K562 (cell line): ENCODE results near the gene GPR152. TPM values are rescaled to one million over a fixed set of nuclear protein-coding genes. Genes with fewer than 3 reads are reported as not detected.

Experiments
- ATAC-seq: fragments of 200-7000 bp; cut with Tn5 transposase; 3 replicates; pipeline ENCODE4 v1.9.1; 2020; ENCODE audit warnings: moderate library complexity
- BruUV-seq: library from RNA; stranded (reverse); fragments of 400-500 nt; replicated peaks from 2 replicates; lab custom pipeline; 2021; lab: Mats Ljungman, UMichigan
- CTCF ChIA-PET: fragments of 300-600 bp; formaldehyde crosslinking; extraction: SDS; loops from one replicate; lab custom pipeline; 2021; ENCODE audit warnings: low intra/inter-chr PET ratio; lab: Yijun Ruan, JAX
- POLR2A ChIA-PET: fragments of 300-600, 350-650 bp; sonication (Branson Sonifier 250); formaldehyde crosslinking; extraction: SDS; loops from one replicate; lab custom pipeline; 2021; ENCODE audit warnings: antibody characterized with exemption, inconsistent platforms; lab: Yijun Ruan, JAX
- DNase-seq, 4 experiments: peaks; one replicate each; pipeline versions ENCODE4 v3.0.0 to v3.0.0-alpha.2; 2011 to 2018; ENCODE audit warnings: low spot score in 3 of 4, mixed read lengths in 3 of 4; ENCODE audit errors: extremely low read depth in 1 of 4
- FAIRE-seq: peaks from 2 replicates; lab custom pipeline; 2011; peaks lifted over from hg19 to GRCh38; lab: Jason Lieb, UNC
- H2AFZ ChIP-seq: 2 replicates; pipeline ENCODE4 v1.6.0; 2011; ENCODE audit warnings: low read depth, low read length, control low read depth, inconsistent platforms
- H3K27ac ChIP-seq: fragments of 200-600 bp; 3 replicates; pipeline ENCODE4 v1.8.0; 2011; ENCODE audit warnings: low read depth, mild to moderate bottlenecking, control low read depth, inconsistent platforms, low read length, moderate library complexity, mixed read lengths; ENCODE audit errors: extremely low read depth
- H3K27me3 ChIP-seq, 2 experiments: fragments of 300-600 bp in 1 of 2; 2 replicates in 1 of 2; 3 replicates in 1 of 2; pipeline versions ENCODE4 v1.6.0 to v1.8.0; 2011; ENCODE audit warnings: inconsistent platforms in 2 of 2, low read length in 2 of 2, mild to moderate bottlenecking in 1 of 2, mixed read lengths in 1 of 2, moderate library complexity in 1 of 2; ENCODE audit not compliant: control insufficient read depth in 2 of 2, insufficient read depth in 2 of 2
- H3K36me3 ChIP-seq: fragments of 300-600 bp; 3 replicates; pipeline ENCODE4 v1.8.0; 2011; ENCODE audit warnings: mild to moderate bottlenecking, low read length, inconsistent platforms; ENCODE audit not compliant: control insufficient read depth, insufficient read depth
- H3K4me1 ChIP-seq, 2 experiments: fragments of 200-600 bp in 1 of 2; replicated peaks in 1 of 2; 2 replicates in 1 of 2; 3 replicates in 1 of 2; pipeline versions ENCODE4 v1.5.1 to v1.8.0; 2011; ENCODE audit warnings: inconsistent platforms in 2 of 2, low read length in 2 of 2, mild to moderate bottlenecking in 1 of 2, mixed read lengths in 1 of 2, moderate library complexity in 1 of 2; ENCODE audit not compliant: control insufficient read depth in 2 of 2, insufficient read depth in 2 of 2
- H3K4me2 ChIP-seq: 2 replicates; pipeline ENCODE4 v1.6.1; 2011; ENCODE audit warnings: low read length, control low read depth, inconsistent platforms, mixed read lengths; ENCODE audit not compliant: insufficient read depth
- H3K4me3 ChIP-seq: fragments of 200-600 bp; sonication (generic), shearing (Covaris generic); 2 replicates; pipeline ENCODE4 v1.5.1; 2016; ENCODE audit warnings: control low read depth, inconsistent platforms
- H3K79me2 ChIP-seq: fragments of 200-600 bp; 3 replicates; pipeline ENCODE4 v1.8.0; 2011; ENCODE audit warnings: low read length, inconsistent platforms; ENCODE audit not compliant: control insufficient read depth, insufficient read depth
- H3K9ac ChIP-seq, 2 experiments: 2 replicates each; pipeline versions ENCODE4 v1.6.0 to v1.6.1; 2011; ENCODE audit warnings: low read depth in 2 of 2, low read length in 2 of 2, control low read depth in 1 of 2, inconsistent platforms in 1 of 2, mild to moderate bottlenecking in 1 of 2, mixed read lengths in 1 of 2; ENCODE audit not compliant: insufficient read depth in 1 of 2
- H3K9me1 ChIP-seq: one replicate; pipeline ENCODE4 v1.6.0; 2011; ENCODE audit warnings: inconsistent platforms, mild to moderate bottlenecking, low read length, moderate library complexity; ENCODE audit not compliant: control insufficient read depth, insufficient read depth
- H3K9me3 ChIP-seq: replicated peaks from 2 replicates; pipeline ENCODE4 v1.5.1; 2011; ENCODE audit warnings: low read depth, low read length, inconsistent platforms; ENCODE audit not compliant: control insufficient read depth, insufficient read depth
- H4K20me1 ChIP-seq: replicated peaks from 2 replicates; pipeline ENCODE4 v1.6.1; 2011; ENCODE audit warnings: low read length, inconsistent platforms, mixed read lengths; ENCODE audit not compliant: control insufficient read depth, insufficient read depth
- NFE2 ChIP-seq: IDR thresholded peaks from 2 replicates; pipeline ENCODE4 v1.6.1; 2014; ENCODE audit warnings: antibody characterized with exemption, low read depth
- POLR2G ChIP-seq: fragments of 200-400 bp; formaldehyde crosslinking; IDR thresholded peaks from 2 replicates; pipeline ENCODE4 v1.6.1; 2017; ENCODE audit warnings: low read depth, mild to moderate bottlenecking, antibody characterized with exemption, low read length, moderate library complexity
- TEAD1 ChIP-seq, 2 experiments: fragments of 450-650 bp in 1 of 2; sonication (generic) in 1 of 2; formaldehyde crosslinking; IDR thresholded peaks; 2 replicates each; pipeline versions ENCODE4 v1.4.0 to v1.8.0; 2020 to 2022; ENCODE audit warnings: mild to moderate bottlenecking in 2 of 2, missing genetic modification reagents in 1 of 2
- TRIM25 ChIP-seq: fragments of 450-650 bp; IDR thresholded peaks from 2 replicates; pipeline ENCODE4 v1.7.0; 2016; ENCODE audit warnings: borderline replicate concordance
- WGBS: fragments of 100-300 bp; shearing (Covaris generic); methylation state at CpG from one replicate; pipeline ENCODE4 v1.1.6; 2016; ENCODE audit warnings: low coverage, mixed read lengths; ENCODE audit not compliant: insufficient coverage; ENCODE audit errors: missing lambda C conversion rate; 5-methylcytosine and 5-hydroxymethylcytosine counted together
- in situ Hi-C: fragments of 300-500 bp; cut with MboI; formaldehyde crosslinking; loops from 4 replicates; pipeline ENCODE4 v1.15.0; 2018; ENCODE audit warnings: inconsistent platforms, mixed read lengths
- intact Hi-C: fragments of 100-400 bp; cut with micrococcal nuclease; formaldehyde crosslinking; loops from 2 replicates; pipeline ENCODE4 v1.14.2; 2022
- polyA plus RNA-seq, 8 experiments: library from polyadenylated mRNA; depleted of rRNA in 4 of 8; stranded (reverse) in 5 of 8; unstranded in 3 of 8; fragments of >200 nt; fragmentation: Nextera tagmentation in 2 of 8; fragmentation: Illumina TruSeq in 1 of 8; extraction: Ambion mirVana in 2 of 8; extraction: Trizol in 1 of 8; gene quantifications; 2 replicates each; pipeline versions ENCODE4 v1.2.1 to v1.2.3, GENCODE V29; 2011 to 2014; ENCODE audit warnings: inconsistent platforms in 1 of 8, missing spikeins in 1 of 8
- total RNA-seq, 7 experiments: library from RNA; depleted of rRNA in 6 of 7; stranded (reverse); fragments of >200 nt in 6 of 7; fragmentation: Illumina TruSeq in 2 of 7; extraction: Trizol in 2 of 7; gene quantifications; 2 replicates each; pipeline versions ENCODE4 v1.2.1 to v1.2.3, GENCODE V29; 2011 to 2021; ENCODE audit warnings: low replicate concordance in 1 of 7

The GPR152 gene
- total and polyA plus RNA-seq, 9 of the 15 experiments (the other 6 are each of a cell fraction or from before 2014, with no cell fraction given), result not detected

GRCh38 chr11:67441731-67442351 is 10.7 kb downstream of the GPR152 start:
- DNase-seq (no peak), ATAC-seq (peak; percentile 1; the same call in 1 of the 3 replicates)
- POLR2A ChIA-PET, result interaction anchor here (0.9 to 1.0 kb wide), 2 partner anchors 9 to 10 kb away, joined by 3 to 6 read pairs; no protein-coding TSS in a partner anchor
- WGBS, result 83% methylated on average over 18 of the region's 28 CpGs
- H4K20me1 ChIP-seq, result no peaks in the 10 kb centered on the region
- H3K27ac ChIP-seq, result no peak overlapping the region
- in situ Hi-C loops, result no loop called here
- TF ChIP-seq NFE2 (0 out of 2 replicates have a peak, but pooled peaks have one; percentile 16), TRIM25 (no peak), TEAD1 (CRISPR knock-in tag; IDR thresholded peaks at IDR 0.05) (0 out of 4 replicates have a peak, but pooled peaks of 1 of the 2 experiments have one; percentile 53), POLR2G (peak; percentile 30; the same call in 1 of the 2 replicates)
- TF ChIP-seq, all 486 proteins: peak for 3
- intact Hi-C loops, result no loop called here
- peaks cover 51% of the 10 kb centered on the region; the same call in 2 of the 3 replicates for H3K36me3 ChIP-seq
- no peaks in the 10 kb centered on the region for H3K9me1 ChIP-seq
- FAIRE-seq, result no peak
- no peak overlapping the region for H3K4me2 ChIP-seq
- no peak overlapping the region for H3K4me3 ChIP-seq
- TSS peak; percentile 46 for BruUV-seq
- peak overlapping the region in 1 of 2 experiments; percentile 67; a peak in 1 of 4 replicates for H3K9ac ChIP-seq
- H3K27me3 ChIP-seq, result no peaks in the 10 kb centered on the region
- H2AFZ ChIP-seq, result no peak overlapping the region
- no peaks in the 10 kb centered on the region for H3K9me3 ChIP-seq
- H3K4me1 ChIP-seq, result peaks cover 7 to 76% of the 10 kb centered on the region in 2 experiments
- H3K79me2 ChIP-seq, result peaks cover 13% of the 10 kb centered on the region
- CTCF ChIA-PET, result no interaction called here
